WTC11 (cell line): ENCODE data around the gene PZP. TPM values are rescaled to one million over a fixed set of nuclear protein-coding genes. Genes with fewer than 3 reads are reported as not detected.
"Not testable (repeated sequence)": the region's sequence is repeated elsewhere in the genome, so short reads cannot be mapped to it uniquely, and the experiment has no call there.

ENCODE experiments used
- ATAC-seq: fragments of 200-7000 bp; cut with Tn5 transposase; 2 replicates; pipeline ENCODE4 v1.10.0; 2021; ENCODE audit warnings: mild to moderate bottlenecking, moderate library complexity
- CTCF ChIA-PET: fragments of 300-600 bp; sonication (Branson Sonifier 250); formaldehyde crosslinking; loops from one replicate; lab custom pipeline; 2021; ENCODE audit warnings: antibody characterized with exemption; lab: Charles Lee
- POLR2A ChIA-PET: fragments of 350-600 bp; sonication (Branson Sonifier 250); formaldehyde crosslinking; loops from one replicate; lab custom pipeline; 2021; ENCODE audit warnings: antibody characterized with exemption; lab: Charles Lee
- DNase-seq: peaks from one replicate; pipeline ENCODE4 v3.0.0; 2021; ENCODE audit warnings: low spot score
- H3K27ac Mint-ChIP-seq: 2 replicates; pipeline ENCODE4 v1.8.0; 2021; ENCODE audit warnings: mixed read lengths
- H3K27me3 Mint-ChIP-seq: 2 replicates; pipeline ENCODE4 v1.8.0; 2021; ENCODE audit warnings: low read depth, mild to moderate bottlenecking, moderate library complexity, mixed read lengths
- H3K36me3 Mint-ChIP-seq: 2 replicates; pipeline ENCODE4 v1.8.0; 2021; ENCODE audit warnings: mixed read lengths
- H3K4me1 Mint-ChIP-seq: 2 replicates; pipeline ENCODE4 v1.8.0; 2022; ENCODE audit warnings: mixed read lengths
- H3K4me3 Mint-ChIP-seq: 2 replicates; pipeline ENCODE4 v1.8.0; 2021; ENCODE audit warnings: mild to moderate bottlenecking, moderate library complexity, mixed read lengths
- H3K9me3 Mint-ChIP-seq: 2 replicates; pipeline ENCODE4 v1.8.0; 2021; ENCODE audit warnings: mixed read lengths
- CBFB ChIP-seq: sonication (generic); formaldehyde crosslinking; IDR thresholded peaks from 2 replicates; pipeline ENCODE4 v1.8.1; 2022; ENCODE audit warnings: mild to moderate bottlenecking, low read depth, missing genetic modification reagents
- CDX4 ChIP-seq: fragments of 250-450 bp; sonication (Bioruptor Pico); IDR thresholded peaks from 2 replicates; pipeline ENCODE4 v1.9.0; 2021; ENCODE audit warnings: moderate library complexity, mild to moderate bottlenecking, inconsistent platforms, borderline replicate concordance
- CTCF ChIP-seq: fragments of 200-600 bp; IDR thresholded peaks from 2 replicates; pipeline ENCODE4 v1.8.0; 2022; ENCODE audit warnings: antibody characterized with exemption
- EMX1 ChIP-seq: fragments of 250-450 bp; sonication (Bioruptor Pico); IDR thresholded peaks from 2 replicates; pipeline ENCODE4 v1.8.0; 2021; ENCODE audit warnings: mild to moderate bottlenecking
- JAZF1 ChIP-seq: fragments of 250-450 bp; sonication (Bioruptor Pico); IDR thresholded peaks from 2 replicates; pipeline ENCODE4 v1.9.0; 2021; ENCODE audit warnings: moderate library complexity, mild to moderate bottlenecking, inconsistent platforms
- JUN ChIP-seq: sonication (generic); formaldehyde crosslinking; IDR thresholded peaks from 2 replicates; pipeline ENCODE4 v1.8.0; 2023; ENCODE audit warnings: mild to moderate bottlenecking, missing genetic modification reagents
- MYBL2 ChIP-seq: sonication (generic); formaldehyde crosslinking; IDR thresholded peaks from 2 replicates; pipeline ENCODE4 v1.8.1; 2023; ENCODE audit warnings: mild to moderate bottlenecking, moderate library complexity, missing genetic modification reagents
- NFE2L1 ChIP-seq: sonication (generic); formaldehyde crosslinking; IDR thresholded peaks from 2 replicates; pipeline ENCODE4 v1.8.1; 2023; ENCODE audit warnings: missing genetic modification reagents
- NR1H2 ChIP-seq: sonication (generic); formaldehyde crosslinking; IDR thresholded peaks from 2 replicates; pipeline ENCODE4 v1.9.0; 2021; ENCODE audit warnings: mild to moderate bottlenecking, moderate library complexity, missing genetic modification reagents
- SMAD3 ChIP-seq: sonication (generic); formaldehyde crosslinking; IDR thresholded peaks from 2 replicates; pipeline ENCODE4 v1.8.0; 2022; ENCODE audit warnings: missing genetic modification reagents, mild to moderate bottlenecking, borderline replicate concordance
- TCF7 ChIP-seq: sonication (generic); formaldehyde crosslinking; IDR thresholded peaks from 2 replicates; pipeline ENCODE4 v1.8.0; 2022; ENCODE audit warnings: mild to moderate bottlenecking, low read depth, missing genetic modification reagents, moderate library complexity
- TP53 ChIP-seq: sonication (generic); formaldehyde crosslinking; IDR thresholded peaks from 2 replicates; pipeline ENCODE4 v1.8.1; 2023; ENCODE audit warnings: mild to moderate bottlenecking, missing genetic modification reagents
- ZNF281 ChIP-seq: sonication (generic); formaldehyde crosslinking; IDR thresholded peaks from 2 replicates; pipeline ENCODE4 v1.8.0; 2023; ENCODE audit warnings: mild to moderate bottlenecking, missing genetic modification reagents
- ZNF425 ChIP-seq: fragments of 250-450 bp; sonication (Bioruptor Pico); conservative IDR thresholded peaks from 2 replicates; pipeline ENCODE4 v1.9.0; 2021; ENCODE audit warnings: mild to moderate bottlenecking
- ZNF671 ChIP-seq: fragments of 250-450 bp; sonication (Bioruptor Pico); IDR thresholded peaks from 2 replicates; pipeline ENCODE4 v1.8.0; 2021; ENCODE audit warnings: mild to moderate bottlenecking
- total RNA-seq: library from RNA; stranded (reverse); gene quantifications from 3 replicates; pipeline ENCODE4 v1.2.3, GENCODE V29; 2021
- TF ChIP-seq, protein P1 (sequence below): sonication (generic); formaldehyde crosslinking; IDR thresholded peaks from 2 replicates; pipeline ENCODE4 v1.8.1; 2022; ENCODE audit warnings: mild to moderate bottlenecking, moderate library complexity, missing genetic modification reagents
- TF ChIP-seq, protein P2 (sequence below): sonication (generic); formaldehyde crosslinking; conservative IDR thresholded peaks from 2 replicates; pipeline ENCODE4 v1.8.1; 2023; ENCODE audit warnings: mild to moderate bottlenecking, low read depth, missing genetic modification reagents, moderate library complexity

PZP gene
- total RNA-seq, 1 experiment from 2014 or later, result 0.15 TPM

DNA sequence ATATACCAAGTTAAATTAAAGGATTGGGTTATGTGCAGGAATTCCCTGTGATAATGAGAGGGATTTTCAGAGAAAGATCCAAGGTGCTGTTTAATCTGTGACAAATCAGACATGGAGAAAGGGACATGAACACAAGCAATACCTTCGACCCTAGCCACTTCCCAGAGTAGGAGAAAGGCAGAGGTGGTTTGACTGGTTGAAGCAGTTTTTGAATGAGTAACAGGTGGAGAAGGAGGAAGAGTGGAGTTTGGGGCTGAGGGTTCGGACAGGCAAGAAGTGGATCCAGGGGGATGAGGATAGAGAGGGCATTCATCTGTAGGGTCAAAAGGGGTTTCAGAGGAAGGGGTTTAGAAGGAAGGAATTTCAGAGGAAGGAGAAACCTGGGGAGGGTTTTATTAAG is 65.1 kb downstream of the PZP start (continued):
- TF ChIP-seq CDX4 (CRISPR knock-in tag) (no peak), NR1H2 (no peak), ZNF425 (no peak), TCF7 (CRISPR knock-in tag) (no peak), SMAD3 (CRISPR knock-in tag) (no peak), JAZF1 (CRISPR knock-in tag) (no peak), MYBL2 (CRISPR knock-in tag) (no peak), CBFB (CRISPR knock-in tag) (no peak)

DNA sequence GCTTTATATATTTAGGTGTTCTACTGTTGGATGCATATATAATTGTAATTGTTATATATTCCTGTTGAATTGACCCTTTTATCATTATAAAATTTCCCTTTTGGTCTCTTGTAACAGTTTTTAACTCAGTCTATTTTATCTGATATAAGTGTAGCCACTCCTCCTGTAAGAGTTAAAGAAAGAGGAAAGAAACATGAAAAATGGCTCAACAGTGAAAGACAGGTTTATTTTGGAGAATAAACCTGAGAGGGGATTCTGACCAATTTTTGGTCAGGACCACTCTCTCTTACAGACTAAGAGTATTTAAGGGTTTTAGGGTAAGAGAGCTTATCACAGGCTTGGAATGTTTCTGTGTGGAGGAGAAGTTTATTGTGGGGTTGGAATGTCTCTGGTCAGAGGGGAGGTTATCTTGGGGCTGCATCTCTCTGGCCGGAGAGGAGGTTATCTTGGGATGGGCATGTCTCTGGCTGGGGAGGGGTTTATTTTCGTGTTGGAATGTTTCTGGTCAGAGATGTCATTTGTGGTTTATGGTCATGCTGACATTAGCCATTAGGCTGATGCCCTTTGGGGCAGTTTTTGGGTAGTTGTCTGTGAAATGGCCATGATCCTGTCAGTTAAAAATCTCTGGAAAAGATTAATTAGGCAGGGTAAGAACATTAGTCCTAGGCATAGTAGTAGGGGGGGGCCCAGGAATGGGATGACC is 68.5 kb downstream of the PZP start:
- H3K4me3 Mint-ChIP-seq, ATAC-seq, POLR2A ChIA-PET, DNase-seq, H3K4me1 Mint-ChIP-seq, CTCF ChIA-PET, H3K27ac Mint-ChIP-seq: not testable (repeated sequence)
- H3K36me3 Mint-ChIP-seq, result peaks cover 48% of the 10 kb centered on the region
- H3K9me3 Mint-ChIP-seq, result peaks cover 80% of the 10 kb centered on the region
- peaks cover 13% of the 10 kb centered on the region for H3K27me3 Mint-ChIP-seq

- POLR2A ChIA-PET, result no interaction called here
- DNase-seq (no peak), ATAC-seq (no peak)
- CTCF ChIA-PET, result interaction anchor here (0.6 to 1.9 kb wide), 7 partner anchors 11 to 195 kb away, joined by 3 to 6 read pairs (median 4); no protein-coding TSS in a partner anchor
- peaks cover 18% of the 10 kb centered on the region for H3K36me3 Mint-ChIP-seq
- H3K27me3 Mint-ChIP-seq, result no peaks in the 10 kb centered on the region; the same call in 1 of the 2 replicates
- no peak overlapping the region for H3K27ac Mint-ChIP-seq
- peaks cover 44% of the 10 kb centered on the region for H3K9me3 Mint-ChIP-seq
- H3K4me3 Mint-ChIP-seq, result no peak overlapping the region
- no peaks in the 10 kb centered on the region for H3K4me1 Mint-ChIP-seq
- TF ChIP-seq JUN (CRISPR knock-in tag) (no peak), TP53 (CRISPR knock-in tag) (no peak), ZNF671 (CRISPR knock-in tag) (no peak), EMX1 (CRISPR knock-in tag) (no peak), CTCF (no peak), NFE2L1 (no peak), ZNF281 (CRISPR knock-in tag) (no peak)
- TF ChIP-seq, protein P1, sequence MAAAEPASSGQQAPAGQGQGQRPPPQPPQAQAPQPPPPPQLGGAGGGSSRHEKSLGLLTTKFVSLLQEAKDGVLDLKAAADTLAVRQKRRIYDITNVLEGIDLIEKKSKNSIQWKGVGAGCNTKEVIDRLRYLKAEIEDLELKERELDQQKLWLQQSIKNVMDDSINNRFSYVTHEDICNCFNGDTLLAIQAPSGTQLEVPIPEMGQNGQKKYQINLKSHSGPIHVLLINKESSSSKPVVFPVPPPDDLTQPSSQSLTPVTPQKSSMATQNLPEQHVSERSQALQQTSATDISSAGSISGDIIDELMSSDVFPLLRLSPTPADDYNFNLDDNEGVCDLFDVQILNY (CRISPR knock-in tag), result no peak
- TF ChIP-seq, protein P2, sequence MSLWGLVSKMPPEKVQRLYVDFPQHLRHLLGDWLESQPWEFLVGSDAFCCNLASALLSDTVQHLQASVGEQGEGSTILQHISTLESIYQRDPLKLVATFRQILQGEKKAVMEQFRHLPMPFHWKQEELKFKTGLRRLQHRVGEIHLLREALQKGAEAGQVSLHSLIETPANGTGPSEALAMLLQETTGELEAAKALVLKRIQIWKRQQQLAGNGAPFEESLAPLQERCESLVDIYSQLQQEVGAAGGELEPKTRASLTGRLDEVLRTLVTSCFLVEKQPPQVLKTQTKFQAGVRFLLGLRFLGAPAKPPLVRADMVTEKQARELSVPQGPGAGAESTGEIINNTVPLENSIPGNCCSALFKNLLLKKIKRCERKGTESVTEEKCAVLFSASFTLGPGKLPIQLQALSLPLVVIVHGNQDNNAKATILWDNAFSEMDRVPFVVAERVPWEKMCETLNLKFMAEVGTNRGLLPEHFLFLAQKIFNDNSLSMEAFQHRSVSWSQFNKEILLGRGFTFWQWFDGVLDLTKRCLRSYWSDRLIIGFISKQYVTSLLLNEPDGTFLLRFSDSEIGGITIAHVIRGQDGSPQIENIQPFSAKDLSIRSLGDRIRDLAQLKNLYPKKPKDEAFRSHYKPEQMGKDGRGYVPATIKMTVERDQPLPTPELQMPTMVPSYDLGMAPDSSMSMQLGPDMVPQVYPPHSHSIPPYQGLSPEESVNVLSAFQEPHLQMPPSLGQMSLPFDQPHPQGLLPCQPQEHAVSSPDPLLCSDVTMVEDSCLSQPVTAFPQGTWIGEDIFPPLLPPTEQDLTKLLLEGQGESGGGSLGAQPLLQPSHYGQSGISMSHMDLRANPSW, result no peak
Measured at GRCh38 chr12:9135903-9136310, 72.3 kb downstream of the PZP start.
